GM21825 (cell line): ENCODE measurements around the gene GNG10.
"Not testable (repeated sequence)": the region's sequence is repeated elsewhere in the genome, so short reads cannot be mapped to it uniquely, and the experiment has no call there.

ENCODE experiments used
- ATAC-seq: cut with Tn5 transposase; IDR thresholded peaks from one replicate; pipeline ENCODE4 v1.9.1; 2021; ENCODE audit warnings: mild to moderate bottlenecking, moderate library complexity; ENCODE audit not compliant: unreplicated experiment

Gene GNG10

GRCh38 chr9:111661150-111661801, at the start of gene GNG10:
GNG10 (plus strand) TSS chr9:111661605; CDS start chr9:111661635, 30 bp downstream.
- ATAC-seq = peak; percentile 91

DNA sequence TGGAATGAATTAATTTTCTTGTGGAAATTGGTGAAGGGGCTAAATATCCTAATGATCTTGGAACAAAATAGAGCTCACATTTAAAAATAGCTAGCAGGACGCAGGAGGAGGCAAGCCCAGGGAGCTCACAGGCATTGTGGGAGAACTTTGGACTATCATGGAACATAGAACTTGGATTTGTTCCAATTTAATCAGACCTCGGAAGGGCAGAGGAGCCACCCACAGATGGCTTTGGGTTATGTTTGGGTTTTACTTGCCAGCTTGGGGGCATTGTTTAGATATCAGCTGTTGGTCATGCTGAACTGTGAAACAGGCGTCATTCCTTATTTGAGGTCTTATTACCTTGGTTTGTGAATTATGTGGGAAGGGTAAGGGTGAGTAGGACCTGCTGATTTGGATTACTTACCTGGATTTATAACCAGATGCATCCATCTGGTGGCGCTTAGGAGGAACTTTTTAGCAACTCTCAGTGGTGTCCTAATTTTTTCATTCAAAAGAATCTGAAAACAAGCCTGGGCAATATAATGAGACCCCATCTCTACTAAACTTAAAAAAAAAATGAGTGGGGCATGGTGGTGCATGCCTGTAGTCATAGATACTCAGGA, 47.9 kb upstream of the GNG10 start:
- no peak for ATAC-seq

- no peak for ATAC-seq
These were observed 45.5 kb upstream of the GNG10 start for GRCh38 chr9:111615928-111616327.

GRCh38 chr9:111617349-111617748, 44.1 kb upstream of the GNG10 start:
- not testable (repeated sequence) for ATAC-seq

DNA sequence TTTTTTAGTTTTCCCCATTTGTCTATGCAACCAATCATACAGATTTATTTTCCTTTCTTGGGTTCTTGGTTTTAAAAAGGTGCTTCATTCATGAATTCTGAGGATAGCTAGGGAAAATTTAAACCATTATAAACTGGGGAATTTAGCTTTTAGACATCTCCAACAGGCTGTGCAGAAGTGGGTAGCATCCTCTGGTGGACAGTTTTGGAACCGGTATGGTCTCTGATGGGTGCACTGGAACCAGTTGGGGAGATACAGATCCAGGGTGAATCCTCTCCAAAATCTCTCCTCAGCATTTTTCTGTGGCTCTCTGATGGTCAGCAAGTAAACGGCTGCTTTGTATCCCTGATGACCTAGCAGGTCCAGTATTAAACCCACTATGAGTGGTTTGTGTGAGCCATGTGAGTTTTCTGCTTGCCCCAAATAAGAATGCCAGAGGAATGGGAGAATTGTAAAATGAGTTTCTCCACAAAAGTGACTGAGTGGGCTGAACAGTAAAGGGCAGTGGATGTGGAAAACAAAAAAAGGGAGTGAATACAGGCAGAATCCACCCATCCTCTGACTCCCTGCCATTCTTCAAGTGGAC, 39.4 kb upstream of the GNG10 start:
- peak; percentile 70 for ATAC-seq

DNA sequence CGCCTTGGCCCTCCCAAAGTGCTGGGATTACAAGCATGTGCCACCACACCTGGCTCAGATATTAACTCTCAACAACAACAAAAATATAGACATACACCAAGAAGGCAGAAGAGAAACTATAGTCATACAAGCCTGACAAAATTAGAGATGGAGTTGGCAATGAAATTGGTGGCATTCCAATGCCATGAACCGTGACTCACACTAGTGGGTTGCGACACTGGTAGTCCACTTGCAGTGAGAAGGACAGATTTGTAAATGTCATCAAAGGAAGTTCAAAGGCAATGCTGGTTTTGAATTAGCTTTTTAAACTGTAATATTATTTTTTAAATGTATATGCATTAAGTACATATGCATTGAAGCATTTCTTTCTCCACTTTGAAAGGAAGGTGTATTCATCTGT, 38.8 kb upstream of the GNG10 start:
- ATAC-seq = no peak

DNA sequence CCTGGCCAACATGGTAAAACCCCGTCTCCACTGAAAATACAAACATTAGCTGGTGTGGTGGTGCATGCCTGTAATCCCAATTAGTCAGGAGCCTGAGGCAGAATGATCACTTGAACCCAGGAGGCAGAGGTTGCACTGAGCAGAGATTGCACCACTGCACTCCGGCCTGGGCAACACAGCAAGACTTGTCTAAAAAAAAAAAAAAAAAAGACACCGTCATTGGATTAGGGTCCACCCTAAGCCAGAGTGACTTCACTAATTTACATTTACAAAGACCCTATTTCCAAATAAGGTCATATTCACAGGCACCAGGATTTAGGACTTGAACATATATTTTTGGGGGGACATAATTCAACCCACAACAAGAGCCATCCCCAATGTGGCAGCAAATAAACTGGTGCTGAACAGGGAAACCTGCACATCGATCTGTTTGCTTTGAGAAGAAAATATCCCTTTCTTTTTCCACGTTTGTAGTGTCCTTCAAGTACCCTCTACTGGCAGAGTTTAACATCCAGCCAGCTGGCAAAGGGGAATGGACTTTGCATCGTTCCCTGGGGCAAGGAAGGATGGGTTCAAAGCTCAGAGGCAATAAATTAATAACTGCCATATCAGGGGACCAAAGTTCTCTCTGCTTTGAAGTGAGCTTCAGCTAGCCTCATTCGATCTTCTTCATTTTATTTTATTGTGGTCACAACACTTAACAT, 34.0 kb upstream of the GNG10 start:
- ATAC-seq = no peak

DNA sequence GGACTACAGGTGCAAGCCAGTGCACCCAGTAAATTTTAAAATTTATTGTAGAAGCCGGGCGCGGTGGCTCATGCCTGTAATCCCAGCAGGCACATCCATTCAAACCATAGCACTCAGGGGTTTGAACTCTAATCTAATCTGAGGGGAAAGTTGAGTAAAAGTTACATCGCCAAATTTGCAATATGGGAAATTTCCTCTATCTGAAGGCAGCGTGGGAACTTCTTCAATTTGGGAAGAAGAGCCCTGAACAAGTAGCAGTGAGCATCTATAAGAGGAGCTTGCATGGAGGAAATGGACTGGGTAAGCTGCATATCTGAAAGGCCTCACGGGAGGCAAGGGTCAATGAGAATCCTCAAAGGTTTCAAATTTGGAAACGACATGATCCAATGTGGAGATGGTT, 33.0 kb upstream of the GNG10 start:
- ATAC-seq = no peak

DNA sequence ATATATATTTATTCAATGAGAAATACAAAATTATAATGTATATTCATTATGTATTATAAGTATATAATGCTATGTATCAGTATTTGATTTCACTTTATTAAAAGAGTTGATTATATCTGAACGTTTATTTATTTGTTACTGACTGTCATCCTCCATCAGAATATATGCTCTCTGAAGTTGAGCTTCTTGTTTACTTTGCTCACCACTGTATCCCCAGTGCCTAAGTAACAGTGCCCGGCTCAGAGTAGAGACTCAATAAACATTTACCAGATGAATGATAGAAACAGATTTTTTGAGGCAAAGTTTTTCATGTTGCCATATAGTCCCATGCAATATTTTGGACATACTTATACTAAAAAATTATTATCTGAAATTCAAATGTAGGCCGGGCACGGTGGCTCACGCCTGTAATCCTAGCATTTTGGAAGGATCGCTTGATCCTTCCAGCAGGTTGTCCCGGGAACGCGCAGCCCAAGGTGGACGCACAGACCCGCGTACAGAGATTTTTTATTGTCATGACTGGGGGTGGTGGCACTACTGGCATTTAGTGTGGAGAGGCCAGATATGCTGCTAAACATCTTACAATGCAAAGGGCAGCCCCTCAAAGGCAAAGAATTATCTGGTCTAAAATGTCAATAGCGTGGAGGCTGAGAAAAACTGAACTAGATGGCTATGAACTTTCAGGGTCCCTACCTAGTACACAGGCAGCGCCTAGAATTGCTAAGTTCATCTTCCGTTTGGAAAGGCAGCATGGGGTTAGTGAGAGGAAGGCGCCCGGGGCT, 31.0 kb upstream of the GNG10 start:
- ATAC-seq = peak; percentile 21

- no peak for ATAC-seq
These were observed 30.5 kb upstream of the GNG10 start for GRCh38 chr9:111630964-111631213.

GRCh38 chr9:111631214-111631971, 30.0 kb upstream of the GNG10 start, which contains the start of gene DNAJC25:
DNAJC25 (plus strand) TSS chr9:111631334; CDS start chr9:111631408, 74 bp downstream.
- peak; percentile 97 for ATAC-seq

DNA sequence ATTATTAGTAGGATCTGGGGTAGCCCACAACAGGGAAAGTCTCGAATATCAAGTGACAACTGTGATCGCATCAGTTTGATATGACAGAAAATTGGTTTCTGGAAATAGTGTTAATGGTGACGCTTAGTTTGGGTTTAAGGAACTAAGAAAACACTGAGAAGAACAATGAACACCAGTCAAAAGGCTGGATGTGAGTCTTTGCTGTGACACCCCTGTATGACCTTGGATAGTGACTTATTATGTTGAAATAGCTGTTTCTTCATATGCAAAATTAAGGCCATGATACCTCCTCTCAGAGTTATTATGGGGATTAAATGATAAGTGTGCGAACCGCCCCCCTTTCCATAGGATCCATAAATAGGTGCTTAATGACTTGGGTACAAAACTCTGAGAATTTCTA, 29.3 kb upstream of the GNG10 start:
- ATAC-seq = no peak

GRCh38 chr9:111632695-111633388, 28.6 kb upstream of the GNG10 start:
- no peak for ATAC-seq

GRCh38 chr9:111633389-111633736, 28.0 kb upstream of the GNG10 start:
- no peak for ATAC-seq

DNA sequence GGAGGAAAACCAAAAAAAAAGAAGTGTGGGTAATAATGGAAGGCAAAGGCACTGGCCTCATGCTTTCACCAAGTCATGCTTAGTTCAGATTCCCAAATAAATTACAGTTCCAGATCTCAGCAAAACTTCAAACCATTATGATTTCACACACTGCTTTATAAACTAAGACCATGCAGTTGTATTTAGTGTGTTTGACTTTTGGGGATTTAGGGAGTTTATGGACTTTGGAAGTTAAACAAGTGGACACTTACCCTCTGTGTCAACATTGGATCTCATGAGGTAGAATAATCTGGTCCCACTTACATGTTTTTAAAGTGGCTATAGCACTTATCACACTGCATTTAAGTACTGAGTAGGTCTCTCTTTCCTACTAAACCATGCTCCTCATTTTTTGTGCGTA, 26.5 kb upstream of the GNG10 start:
- ATAC-seq = no peak

DNA sequence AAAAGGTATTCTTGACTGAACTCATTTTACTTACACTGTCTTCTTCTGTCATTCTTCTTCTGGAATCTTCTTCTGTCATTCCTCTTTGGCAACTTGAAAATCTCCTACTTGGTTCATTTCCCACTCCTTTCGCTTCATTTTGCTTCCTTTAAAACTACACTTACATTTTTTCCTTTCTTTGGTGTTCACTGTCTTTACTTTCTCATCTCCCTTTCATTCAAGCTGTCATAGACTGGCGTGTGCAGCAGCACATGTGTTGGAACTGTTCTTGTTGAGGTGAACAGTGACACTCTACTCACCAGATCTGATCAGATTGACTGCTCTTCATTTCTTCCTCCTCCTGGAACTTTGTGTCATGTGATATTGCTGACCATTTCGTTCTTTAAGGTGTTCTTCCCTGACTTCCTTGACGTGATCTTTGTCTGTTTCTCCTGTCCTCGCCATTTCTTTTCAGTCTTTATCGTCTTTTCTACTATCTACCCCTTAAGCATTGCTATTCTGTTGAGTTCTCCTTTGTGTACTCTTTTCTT, 23.9 kb upstream of the GNG10 start:
- ATAC-seq = no peak

DNA sequence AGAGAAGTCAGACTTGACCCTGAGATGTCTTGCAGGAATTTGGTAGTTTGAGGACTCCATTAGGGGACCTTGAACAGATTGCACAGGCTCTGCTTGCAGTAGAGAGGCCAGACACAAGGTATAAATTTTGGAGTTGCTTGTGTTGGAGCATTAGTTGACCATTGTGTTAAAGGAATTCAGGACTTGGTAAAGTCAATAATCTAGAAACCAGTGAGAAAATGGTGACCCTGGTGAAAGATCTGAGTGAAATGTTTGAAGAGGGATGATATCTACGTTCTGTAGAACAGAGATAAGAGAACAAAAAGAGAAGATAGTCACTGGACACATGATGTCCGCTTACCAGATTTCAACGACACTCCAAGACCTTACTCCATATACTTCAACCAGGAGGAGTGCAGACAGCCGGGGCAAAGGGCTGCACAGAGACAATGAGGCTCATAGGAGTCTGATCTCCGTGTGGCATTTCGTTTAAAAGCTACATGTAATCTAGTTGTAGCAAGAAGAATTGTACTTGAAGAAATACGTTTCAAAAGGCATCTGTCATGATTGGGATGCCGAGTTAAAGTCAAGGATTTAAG, 17.1 kb upstream of the GNG10 start:
- ATAC-seq = no peak

DNA sequence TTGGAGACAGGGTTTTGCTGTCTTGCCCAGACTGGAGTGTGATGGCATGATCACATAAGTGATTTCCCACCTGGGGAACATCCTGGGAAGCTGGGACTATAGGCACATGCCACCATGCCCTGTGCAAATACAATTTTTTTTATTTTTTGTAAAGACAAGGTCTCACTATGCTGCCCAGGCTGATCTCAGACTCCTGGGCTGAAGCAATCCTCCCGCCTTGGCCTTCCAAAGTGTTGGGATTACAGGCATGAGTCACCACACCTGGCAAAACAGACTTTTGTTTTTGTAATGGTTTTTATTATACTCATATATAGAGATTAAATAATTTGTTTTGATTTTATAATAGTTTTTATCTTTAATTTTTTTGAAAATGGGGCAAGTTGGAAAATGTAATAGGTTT, 15.6 kb upstream of the GNG10 start:
- ATAC-seq = no peak

DNA sequence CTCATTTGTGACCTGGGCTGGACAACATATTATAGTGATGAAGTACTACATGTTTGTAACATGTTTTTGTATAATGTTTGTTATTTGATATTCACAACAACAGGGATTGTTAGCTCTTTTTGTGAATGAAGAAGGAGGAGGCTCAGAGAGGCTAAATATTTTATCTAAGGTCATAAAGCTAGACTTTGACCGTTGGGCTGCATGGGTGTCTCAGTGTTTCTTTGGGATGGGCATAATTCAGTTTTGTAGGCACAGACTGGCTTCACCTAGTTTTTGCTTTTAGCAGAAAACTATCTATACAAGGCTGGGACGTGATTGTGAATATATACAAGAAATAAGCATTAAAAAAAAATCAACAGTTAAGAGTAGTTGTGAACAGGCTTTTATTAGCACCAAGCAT, 15.0 kb upstream of the GNG10 start:
- no peak for ATAC-seq
